Stimulated activated CD8-positive, alpha-beta memory T cell treated with anti-CD3 and anti-CD28 coated beads, Interleukin-7, amount 100 ng/mL, for 4 hours (primary cell): ENCODE results near the gene AGR2.
"Not testable (repeated sequence)": the region's sequence is repeated elsewhere in the genome, so short reads cannot be mapped to it uniquely, and the experiment has no call there.

Experiments
- DNase-seq, 2 donors: peaks; one replicate each; pipeline ENCODE4 v3.0.0-alpha.2; 2020; ENCODE audit warnings: low read depth in 2 of 2

AGR2 gene

DNA sequence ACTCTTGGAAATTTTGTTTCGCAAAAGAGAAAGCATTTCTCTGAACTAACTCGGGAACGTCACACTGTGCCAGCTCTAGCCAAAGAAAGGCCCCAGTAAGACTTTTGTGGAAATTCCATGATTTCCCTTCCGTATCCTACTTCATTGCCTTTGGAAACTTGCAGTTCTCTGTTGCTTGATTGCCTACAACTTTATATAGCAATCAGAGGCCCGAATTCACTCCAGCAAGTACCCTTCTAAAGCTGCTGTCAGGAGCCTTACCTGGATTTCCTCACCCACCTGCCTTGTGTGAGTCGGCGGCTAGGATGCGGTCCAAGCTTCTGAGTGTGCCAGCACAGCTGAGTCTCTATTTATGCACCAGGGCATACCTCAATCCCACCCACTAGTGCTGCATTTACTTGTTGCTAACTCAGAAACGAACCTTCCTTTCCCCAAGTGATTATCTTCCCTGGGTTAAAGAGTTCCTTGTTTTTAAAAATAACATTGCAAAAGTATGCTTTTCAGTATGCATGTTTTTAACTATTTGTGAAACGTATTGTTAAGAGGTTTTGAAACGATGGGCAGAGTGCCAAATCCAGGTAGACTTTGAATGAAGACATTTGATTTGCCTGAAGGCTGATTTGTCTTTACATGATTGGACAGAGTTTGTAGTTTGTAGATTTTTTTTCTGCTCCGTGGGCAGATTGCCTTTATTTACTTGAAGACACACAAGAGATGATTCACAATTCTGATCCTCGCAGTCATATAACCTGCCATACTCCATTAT is at the start of gene AGR2:
Gene AGR2, minus strand, starts transcription at position 326 of the 766 bp plus-strand sequence. CDS start 3,203 bp downstream, outside the sequence.
- no peak for DNase-seq

DNA sequence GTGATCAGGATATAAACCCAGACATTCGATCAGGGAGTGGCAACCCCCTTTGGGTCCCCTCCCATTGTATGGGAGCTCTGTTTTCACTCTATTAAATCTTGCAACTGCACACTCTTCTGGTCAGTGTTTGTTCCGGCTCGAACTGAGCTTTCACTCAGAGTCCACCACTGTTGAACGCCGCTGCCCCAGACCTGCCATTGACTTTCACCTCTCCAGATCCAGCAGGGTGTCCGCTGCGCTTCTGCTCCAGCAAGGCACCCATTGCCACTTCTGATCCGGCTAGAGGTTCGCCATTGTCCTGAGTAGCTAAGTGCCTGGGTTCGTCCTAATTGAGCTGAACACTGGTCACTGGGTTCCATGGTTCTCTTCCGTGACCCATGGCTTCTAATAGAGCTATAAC is 48.4 kb upstream of the AGR2 start:
- not testable (repeated sequence) for DNase-seq

DNA sequence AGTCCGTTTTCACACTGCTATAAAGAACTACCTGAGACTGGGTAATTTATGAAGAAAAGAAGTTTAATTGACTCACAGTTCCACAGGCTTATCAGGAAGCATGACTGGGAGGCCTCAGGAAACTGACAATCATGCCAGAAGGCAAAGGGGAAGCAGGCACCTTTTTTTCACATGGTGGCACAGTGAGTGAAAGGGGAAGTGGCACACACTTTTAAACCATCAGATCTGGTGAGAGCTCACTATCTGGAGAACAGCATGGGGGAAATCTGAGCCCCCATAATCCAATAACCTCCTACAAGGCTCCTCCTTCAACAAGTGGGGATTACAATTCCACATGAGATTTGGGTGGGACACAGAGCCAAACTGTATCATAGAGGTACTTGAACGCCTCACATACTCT is 47.0 kb upstream of the AGR2 start:
- DNase-seq = no peak

DNA sequence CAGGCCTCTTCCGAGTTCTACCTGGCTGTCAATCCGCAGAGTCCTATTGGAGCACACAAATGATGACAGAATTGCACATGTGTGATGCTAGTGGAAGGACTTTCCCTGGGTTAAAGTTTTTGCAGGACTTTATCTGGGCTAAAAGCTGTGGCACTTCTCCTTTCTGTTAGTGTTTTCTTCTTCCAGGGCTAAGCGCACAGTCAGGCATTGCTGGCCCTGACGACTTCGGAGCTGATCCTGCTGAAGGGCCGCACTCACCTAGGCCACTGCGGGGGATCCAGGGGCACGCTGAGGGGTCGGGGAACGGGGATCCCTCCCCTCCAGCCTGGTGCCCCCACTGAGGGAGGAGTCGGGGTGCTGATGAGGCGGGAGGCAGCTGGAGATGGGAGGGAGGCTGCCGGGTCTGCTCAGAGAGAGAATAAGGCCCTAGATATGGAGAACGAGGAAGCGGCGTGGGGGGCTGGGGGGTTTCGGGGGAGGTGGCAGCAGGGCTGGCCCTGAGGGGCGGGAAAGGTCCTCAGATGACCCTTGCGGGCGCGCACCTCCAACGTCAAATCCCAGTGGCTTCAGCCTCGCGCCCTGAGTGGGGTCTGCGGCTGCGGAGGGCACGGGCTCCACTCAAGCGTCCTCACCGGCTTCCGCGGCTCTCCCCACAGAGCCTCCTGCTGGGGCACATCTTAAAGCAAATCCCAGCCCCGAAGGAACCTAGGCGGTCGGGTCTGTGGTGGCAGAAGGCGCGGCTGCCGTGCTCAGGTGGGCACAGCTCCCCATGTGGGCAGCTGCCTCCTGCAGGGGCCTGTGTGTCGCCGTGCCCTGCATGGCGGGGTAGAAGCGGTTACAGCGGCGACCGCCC is 46.0 kb upstream of the AGR2 start:
- no peak for DNase-seq

DNA sequence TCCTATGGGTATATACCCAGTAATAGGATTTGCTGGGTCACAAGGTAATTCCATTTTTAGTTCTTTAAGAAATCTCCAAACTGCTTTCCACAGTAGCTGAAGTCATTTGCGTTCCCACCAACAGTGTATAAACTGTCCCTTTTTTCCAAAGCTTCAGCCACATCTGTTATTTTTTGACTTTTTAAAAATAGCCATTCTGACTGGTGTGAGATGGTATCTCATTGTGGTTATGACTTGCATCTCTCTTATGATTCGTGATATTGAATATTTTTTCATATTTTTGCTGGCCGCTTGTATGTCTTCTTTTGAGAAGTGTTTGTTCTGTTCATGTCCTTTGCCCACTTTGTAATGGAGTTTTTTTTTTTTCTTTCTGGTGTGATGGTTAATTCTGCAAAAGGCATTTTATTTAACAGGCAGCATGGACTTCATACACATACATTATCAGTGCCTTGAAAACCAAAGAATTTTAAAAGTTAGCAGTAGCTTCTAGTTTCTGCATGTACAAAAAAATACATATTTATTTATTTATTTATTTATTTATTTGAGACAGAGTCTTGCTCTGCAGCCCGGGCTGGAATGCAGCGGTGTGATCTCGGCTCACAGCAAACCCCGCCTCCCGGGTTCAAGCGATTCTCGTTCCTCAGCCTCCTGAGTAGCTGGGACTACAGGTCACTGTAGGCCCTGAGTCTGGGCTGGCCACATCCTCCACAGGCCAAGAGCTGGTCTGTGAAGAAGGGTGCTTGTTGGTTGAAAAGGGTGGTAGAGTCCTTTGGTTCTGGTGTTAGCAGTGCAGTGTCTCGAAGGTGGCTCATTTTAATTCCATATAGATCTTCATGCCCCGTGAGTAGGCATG is 44.7 kb upstream of the AGR2 start:
- no peak for DNase-seq

DNA sequence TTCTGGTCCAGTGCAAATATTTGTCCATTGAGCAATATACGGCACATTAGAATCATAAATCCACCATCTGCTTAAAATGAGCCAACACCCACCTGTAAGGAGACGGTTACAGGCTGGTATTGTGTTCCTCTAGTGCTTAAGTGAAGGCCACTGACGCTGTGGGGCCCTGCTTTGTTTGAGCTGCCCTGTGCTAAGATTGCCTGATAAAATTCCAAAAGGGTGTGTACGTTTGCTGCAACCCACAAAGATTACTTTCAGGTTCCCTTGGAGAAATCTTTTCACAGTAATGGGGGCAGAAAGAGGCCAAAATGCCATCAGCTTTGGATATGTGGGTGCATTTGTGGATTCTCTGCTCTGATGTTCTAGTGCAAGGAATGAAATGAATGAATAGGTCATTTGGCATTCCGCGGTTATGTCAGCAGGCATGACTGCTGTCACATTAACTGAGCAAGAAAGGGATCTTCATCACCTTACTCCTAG is 42.6 kb upstream of the AGR2 start:
- no peak for DNase-seq

DNA sequence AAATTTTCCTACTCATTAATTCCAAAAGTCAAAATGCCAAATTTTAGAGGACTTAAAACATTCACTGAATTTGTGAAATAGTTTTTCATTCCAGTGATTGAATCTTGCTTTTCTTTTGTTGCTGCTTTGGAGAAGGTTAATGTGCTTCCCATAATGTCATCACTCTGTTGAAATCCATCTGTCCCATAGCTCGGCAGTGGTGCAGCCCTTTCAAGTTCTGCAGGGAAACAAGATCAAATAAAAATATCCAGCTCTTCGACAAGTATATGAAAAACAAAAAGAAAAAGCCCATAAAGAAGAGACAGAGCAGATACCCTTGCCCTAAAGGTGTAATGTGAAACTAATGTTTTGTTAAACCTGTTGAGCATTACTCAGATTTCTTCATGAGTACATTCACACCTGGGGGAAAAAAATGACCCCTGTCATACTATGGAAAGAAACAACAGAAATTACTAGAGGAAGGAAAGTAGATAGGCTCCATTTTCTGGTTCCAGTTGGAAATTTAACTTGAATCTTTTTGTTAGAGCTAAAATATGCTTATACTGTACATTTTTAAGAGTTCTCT is 41.9 kb upstream of the AGR2 start:
- no peak for DNase-seq

DNA sequence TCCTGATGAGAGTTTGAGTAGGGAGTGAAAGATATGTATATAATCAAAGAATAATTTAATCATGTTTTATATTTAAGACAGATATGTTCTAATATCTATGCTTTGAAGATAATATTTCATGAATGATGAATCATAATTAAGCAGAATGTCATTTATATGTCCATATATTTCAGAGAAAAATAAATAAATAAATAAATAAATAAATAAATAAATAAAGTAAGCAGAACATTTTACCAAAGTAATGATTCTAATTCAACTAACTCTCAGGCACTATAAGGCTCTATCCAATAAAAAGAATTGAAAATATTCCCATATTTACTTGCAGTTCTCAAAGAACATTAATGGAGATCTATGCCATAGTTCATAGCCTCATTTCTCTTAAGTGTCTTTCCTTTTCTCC is 40.9 kb upstream of the AGR2 start:
- DNase-seq = no peak

DNA sequence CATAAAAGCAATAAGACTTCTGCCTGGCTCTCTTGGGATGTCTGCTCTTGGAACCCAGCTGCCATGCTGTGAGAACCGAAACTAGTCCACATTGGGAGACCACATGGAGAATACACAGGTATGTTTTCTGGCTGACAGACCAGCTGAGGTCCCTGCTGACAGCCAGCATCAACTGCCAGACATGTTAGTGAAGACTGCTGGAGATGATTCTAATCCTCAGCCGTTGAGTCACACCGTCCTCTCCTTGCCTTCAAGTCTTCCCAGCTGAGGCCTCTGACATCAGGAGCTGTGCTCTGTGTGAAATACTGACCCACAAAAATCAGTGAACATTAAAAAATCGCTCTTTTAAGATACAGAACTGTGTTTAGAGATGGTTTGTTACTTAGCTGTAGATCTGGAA is 36.9 kb upstream of the AGR2 start:
- no peak for DNase-seq

DNA sequence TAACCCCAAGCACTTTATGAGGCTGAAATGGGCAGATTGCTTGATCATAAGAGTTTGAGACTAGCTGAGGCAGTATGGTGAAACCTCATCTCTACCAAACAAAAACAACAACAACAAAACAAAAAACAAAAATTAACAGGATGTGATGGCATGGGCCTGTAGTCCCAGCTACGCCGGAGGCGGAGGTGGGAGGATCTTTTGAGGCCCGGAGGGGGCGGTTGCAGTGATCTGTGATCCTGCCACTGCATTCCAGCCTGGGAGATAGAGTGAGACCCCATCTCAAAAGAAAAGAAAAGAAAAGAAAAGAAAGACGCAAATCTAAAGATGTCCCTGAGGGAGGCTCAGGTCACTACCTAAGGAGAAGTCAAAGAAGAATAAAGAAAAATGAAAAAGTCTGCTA is 35.3 kb upstream of the AGR2 start:
- DNase-seq = no peak

DNA sequence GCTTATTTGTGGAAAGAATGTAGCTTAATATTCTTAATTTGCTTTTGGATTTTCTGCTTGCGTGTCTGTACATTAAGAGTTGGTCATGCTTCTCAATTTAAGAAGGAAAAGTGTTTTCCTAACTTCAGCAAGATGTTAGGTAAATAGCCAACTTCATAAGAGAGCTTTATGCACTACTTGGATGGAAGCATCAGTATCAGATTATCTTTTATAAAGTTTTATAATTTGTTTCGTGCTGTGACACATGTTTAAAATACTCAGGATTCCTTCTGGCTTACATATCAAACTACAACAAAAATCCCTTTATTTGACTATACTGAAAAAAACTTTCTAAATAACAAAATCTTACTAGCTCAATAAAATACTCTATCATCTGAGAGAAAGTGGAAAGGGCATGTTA is 34.8 kb upstream of the AGR2 start:
- DNase-seq = no peak

DNA sequence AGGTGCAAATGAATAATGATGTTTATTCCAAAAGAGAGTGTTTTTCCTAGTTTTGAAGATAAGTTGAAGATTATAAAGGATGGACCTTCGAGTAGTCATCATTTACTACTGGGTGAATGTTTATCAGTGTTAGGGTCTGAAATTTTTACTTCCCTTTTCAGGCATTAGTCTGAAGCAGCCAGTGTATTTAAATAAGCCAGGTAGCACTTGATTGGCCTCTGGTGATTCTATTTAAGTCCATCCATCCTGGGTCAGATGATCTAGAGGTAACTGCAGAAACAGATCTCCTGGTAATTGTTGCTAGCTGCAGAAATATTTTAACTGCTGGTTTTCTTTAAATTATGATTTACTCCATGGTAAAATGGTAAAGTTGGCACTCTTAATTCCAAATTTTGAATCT is 34.1 kb upstream of the AGR2 start:
- no peak for DNase-seq

DNA sequence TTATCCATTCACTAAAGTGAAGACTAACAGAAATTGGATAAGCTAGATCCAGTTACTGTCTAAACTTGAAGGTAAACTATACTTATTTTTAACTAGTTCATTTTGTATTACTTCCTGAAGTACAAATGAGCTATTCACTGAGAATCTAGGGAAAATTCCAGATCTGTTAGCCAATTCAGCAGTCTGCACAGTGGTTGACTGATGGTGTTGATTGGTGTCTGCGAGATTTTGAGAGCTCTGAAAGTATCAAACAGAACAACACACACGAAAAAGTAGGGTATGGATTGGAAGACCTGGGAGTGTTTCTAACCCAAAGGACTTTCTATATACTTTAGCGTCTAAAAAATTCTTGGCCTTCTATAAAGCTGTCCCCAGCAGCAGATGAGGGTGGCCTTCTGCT is 33.6 kb upstream of the AGR2 start:
- DNase-seq = no peak

DNA sequence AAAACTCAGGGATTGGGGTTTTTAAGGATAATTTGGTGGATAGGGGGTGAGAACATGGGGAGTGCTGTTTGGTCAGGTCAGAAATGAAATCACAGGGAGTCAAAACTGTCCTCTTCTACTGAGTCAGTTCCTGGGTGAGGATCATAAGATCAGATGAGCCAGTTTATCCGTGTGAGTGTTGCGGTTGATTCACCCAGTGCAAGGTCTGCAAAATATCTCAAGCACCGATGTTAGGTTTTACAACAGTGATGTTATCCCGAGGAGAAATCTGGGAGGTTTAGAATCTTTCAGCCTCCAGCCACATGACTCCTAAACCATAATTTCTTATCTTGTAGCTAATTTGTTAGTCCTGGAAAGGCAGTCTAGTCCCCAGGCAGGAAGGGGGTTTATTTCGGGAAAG is 31.7 kb upstream of the AGR2 start:
- DNase-seq = no peak

DNA sequence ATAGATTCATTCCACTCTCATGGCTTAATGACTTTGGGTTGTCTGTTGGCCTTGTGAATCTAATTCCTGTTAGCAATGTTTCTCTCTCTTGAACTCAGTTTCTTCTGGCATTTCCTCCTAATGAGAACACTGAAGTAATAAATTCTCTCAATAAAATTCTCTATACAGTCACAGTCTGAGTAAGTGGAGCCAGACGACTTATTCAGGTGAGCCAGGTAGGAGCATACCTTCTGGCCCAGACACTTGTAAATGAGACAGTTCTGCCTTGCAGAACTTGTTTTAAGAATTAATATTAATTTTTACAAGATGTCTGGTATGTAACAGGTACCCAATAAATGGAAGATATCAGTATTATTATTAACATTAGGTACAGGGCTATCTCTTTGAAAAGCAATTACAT is 28.6 kb upstream of the AGR2 start:
- no peak for DNase-seq

DNA sequence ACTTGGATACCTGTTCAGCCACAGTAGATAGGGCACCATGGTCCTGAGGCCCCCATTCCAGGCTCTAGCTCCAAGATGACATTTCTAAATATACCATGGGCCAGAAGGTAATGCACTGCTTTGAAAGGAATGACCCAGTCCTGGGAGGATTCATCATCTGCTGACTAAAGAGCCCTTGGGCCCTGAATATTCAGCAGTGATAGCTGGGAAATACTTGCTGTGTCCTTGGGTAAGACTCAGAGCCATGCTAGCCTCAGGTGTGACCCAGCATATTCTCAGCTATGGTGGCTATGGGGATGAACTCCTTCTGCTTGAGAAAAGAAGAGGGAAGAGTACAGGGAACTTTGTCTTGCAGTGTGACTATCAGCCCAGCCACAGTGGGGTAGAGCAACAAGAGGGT is 21.3 kb upstream of the AGR2 start:
- DNase-seq = no peak

DNA sequence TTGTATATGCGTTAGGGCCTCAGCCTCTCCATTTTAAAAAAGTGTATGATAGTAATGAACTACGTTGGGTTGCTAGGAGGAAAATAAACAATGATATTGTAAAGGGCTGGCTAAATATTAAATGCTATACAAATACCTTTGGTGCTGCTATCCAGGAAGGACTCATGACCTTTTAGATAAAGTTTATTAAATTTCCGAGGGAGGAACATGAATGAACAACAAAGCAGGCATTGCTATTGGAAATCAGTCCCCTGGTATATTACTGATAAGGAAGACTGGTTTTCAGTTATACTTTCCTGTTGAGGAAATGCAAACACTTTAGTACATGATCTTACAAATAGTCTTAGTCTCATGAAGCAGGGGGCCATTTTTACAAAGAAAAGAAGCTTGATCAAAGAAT is 17.2 kb upstream of the AGR2 start:
- no peak for DNase-seq

DNA sequence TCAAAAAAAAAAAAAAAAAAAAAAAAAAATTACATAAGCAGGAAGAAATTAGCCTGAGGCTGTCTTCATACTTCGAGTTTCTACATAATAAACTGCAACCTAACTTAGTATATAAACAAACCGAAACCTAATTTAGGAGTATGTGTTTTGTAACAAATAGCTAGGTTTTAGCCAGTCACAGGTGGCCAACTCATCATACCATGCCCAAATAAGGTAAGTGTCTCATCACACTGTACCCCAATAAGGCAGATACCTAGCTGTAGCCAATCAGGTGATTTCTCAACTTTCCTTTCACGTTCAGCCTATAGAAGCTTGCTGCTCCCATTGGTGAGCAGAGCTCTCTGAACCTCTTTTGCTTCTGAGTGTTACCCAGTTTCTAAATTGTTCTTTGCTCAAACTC is 13.9 kb upstream of the AGR2 start:
- DNase-seq = no peak

DNA sequence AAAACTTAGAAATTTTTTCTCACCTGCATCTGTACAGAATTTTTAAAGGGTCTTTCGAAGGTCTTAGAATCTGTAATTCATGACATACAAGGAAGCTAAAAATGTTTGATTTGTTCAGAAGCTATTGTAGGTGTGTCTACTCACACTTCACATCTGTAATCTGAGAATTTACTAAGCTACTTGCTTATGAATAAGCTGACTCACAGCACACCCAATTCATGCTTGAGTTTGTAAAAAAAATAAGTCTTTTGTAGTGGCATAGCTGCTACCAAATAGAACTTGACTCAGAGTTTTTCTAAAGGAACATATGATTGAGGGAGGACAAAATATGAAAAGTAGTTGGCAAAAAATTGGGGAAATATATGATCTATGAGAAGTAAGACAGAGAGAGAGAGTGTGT is 12.7 kb upstream of the AGR2 start:
- no peak for DNase-seq

DNA sequence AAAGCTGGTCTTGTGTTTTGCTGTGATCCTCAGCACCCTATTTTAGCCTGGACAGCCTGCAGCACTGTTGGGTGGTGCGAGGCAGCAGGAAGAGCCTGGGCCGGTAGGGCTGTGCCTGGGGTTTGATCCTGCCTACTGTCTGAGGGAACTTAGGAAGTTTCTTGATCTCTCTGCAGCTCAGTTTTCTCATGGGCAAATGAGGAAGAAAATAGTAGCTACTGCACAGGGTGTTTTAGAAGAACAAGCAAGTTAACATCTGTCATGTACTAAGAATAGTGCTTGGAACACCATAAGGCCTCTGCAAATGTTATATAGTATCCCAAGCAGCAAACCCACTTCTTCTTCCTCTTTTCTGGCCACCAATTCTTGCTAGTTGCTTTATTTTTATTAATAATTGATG is 12.0 kb upstream of the AGR2 start:
- DNase-seq = no peak

DNA sequence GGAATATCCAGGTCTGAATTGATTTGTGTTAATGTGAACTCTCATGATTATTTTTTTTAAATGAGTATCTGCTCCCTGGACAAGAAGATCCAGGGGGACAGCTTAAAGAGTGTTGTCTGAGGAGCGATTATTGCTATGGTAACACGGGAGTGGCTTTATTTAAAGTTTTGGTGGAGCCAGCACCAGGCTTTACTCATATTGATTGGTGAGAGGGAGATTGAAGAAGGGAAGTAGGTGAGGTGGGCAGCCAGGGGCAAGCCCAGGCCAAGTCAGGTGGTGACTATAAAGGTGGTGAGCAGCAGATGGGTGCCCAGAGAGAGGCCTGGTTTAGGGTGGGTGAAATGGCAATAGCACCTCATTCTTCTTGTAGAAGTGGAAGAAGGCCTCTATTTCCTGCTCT is 10.2 kb upstream of the AGR2 start:
- no peak for DNase-seq

DNA sequence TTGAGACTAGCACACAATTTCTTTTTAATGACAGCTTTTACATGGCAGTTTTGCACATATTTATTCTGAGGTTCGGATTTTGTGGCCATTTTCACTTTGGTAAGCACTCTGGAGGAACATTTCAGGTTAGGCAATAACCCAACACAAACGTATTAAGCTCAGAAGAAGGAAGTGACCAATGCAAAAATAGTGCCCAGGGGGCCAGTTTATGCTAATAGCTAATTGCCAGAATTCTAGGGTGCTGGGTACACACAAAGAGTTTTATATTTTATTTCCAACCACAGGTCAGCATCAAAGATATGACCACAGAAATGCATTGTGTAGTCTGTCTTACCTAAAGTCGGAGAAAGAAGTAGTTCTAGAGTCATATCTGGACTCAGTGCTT is 8.4 kb upstream of the AGR2 start:
- no peak for DNase-seq
